ENCODE results near the gene GUK1.
"Not testable (repeated sequence)": the region's sequence is repeated elsewhere in the genome, so short reads cannot be mapped to it uniquely, and the experiment has no call there.

The GUK1 gene

GRCh38 chr1:228104526-228105269, 35.4 kb upstream of the GUK1 start:
- DNase-seq (ENCODE audit: low read depth): peak; percentile 49

- no peak for DNase-seq (ENCODE audit: low read depth)
Observed at GRCh38 chr1:228105270-228105995, 34.6 kb upstream of the GUK1 start.

- no peak for DNase-seq (ENCODE audit: low read depth)
Observed at GRCh38 chr1:228105996-228106799, 33.9 kb upstream of the GUK1 start.

GRCh38 chr1:228106800-228107054, 33.4 kb upstream of the GUK1 start:
- DNase-seq (ENCODE audit: low read depth): no peak

- DNase-seq (ENCODE audit: low read depth): no peak
Observed at GRCh38 chr1:228107636-228108035, 32.4 kb upstream of the GUK1 start.

- no peak for DNase-seq (ENCODE audit: low read depth)
Observed at GRCh38 chr1:228108055-228108690, 31.9 kb upstream of the GUK1 start.

- no peak for DNase-seq (ENCODE audit: low read depth)
Observed at GRCh38 chr1:228108742-228109072, 31.4 kb upstream of the GUK1 start.

- peak; percentile 95 for DNase-seq (ENCODE audit: low read depth)
Observed at GRCh38 chr1:228109073-228109961, 30.8 kb upstream of the GUK1 start, which contains the start of gene MRPL55. Gene MRPL55 (minus strand): TSS chr1:228109299. CDS start chr1:228108260, 1,039 bp downstream.

GRCh38 chr1:228109962-228110488, 30.1 kb upstream of the GUK1 start:
- DNase-seq (ENCODE audit: low read depth): peak; percentile 79

GRCh38 chr1:228110556-228110955, 29.5 kb upstream of the GUK1 start:
- no peak for DNase-seq (ENCODE audit: low read depth)

GRCh38 chr1:228111315-228111714, 28.8 kb upstream of the GUK1 start:
- DNase-seq (ENCODE audit: low read depth): not testable (repeated sequence)

GRCh38 chr1:228112167-228112566, 27.9 kb upstream of the GUK1 start:
- DNase-seq (ENCODE audit: low read depth): no peak

- DNase-seq (ENCODE audit: low read depth): no peak
Observed at GRCh38 chr1:228112617-228113016, 27.5 kb upstream of the GUK1 start.

- DNase-seq (ENCODE audit: low read depth): no peak
Observed at GRCh38 chr1:228114827-228115226, 25.3 kb upstream of the GUK1 start.

- DNase-seq (ENCODE audit: low read depth): no peak
Observed at GRCh38 chr1:228117335-228117734, 22.7 kb upstream of the GUK1 start.

- no peak for DNase-seq (ENCODE audit: low read depth)
Observed at GRCh38 chr1:228118040-228118439, 22.0 kb upstream of the GUK1 start.

- peak; percentile 37 for DNase-seq (ENCODE audit: low read depth)
Observed at GRCh38 chr1:228120351-228120750, 19.7 kb upstream of the GUK1 start.

GRCh38 chr1:228120857-228121489, 19.1 kb upstream of the GUK1 start:
- DNase-seq (ENCODE audit: low read depth): peak; percentile 43

- DNase-seq (ENCODE audit: low read depth): no peak
Observed at GRCh38 chr1:228122921-228123441, 17.1 kb upstream of the GUK1 start.

GRCh38 chr1:228123505-228123904, 16.6 kb upstream of the GUK1 start:
- DNase-seq (ENCODE audit: low read depth): no peak

- DNase-seq (ENCODE audit: low read depth): no peak
Observed at GRCh38 chr1:228125185-228125584, 14.9 kb upstream of the GUK1 start.
